Midbrain (tissue), 1 donor: ENCODE measurements around the gene AMOTL2.

Experiments used
- DNase-seq: peaks from one replicate; lab custom pipeline; 2025; lab: John Stamatoyannopoulos, UW

AMOTL2 gene

GRCh38 chr3:134333522-134334181 lies 40.6 kb downstream of the AMOTL2 start:
- DNase-seq, result no peak

GRCh38 chr3:134332344-134332743 lies 41.9 kb downstream of the AMOTL2 start:
- no peak for DNase-seq

- DNase-seq, result no peak
Measured at GRCh38 chr3:134331811-134332199, 42.4 kb downstream of the AMOTL2 start.

GRCh38 chr3:134330883-134331810 lies 43.1 kb downstream of the AMOTL2 start:
- DNase-seq, result no peak

GRCh38 chr3:134328846-134329245 lies 45.4 kb downstream of the AMOTL2 start:
- no peak for DNase-seq

GRCh38 chr3:134328147-134328591 lies 46.1 kb downstream of the AMOTL2 start:
- DNase-seq, result no peak

- no peak for DNase-seq
Measured at GRCh38 chr3:134327594-134327975, 46.7 kb downstream of the AMOTL2 start.

GRCh38 chr3:134326760-134327593 lies 47.3 kb downstream of the AMOTL2 start:
- DNase-seq, result no peak

GRCh38 chr3:134326126-134326525 lies 48.1 kb downstream of the AMOTL2 start:
- no peak for DNase-seq

GRCh38 chr3:134325706-134326105 lies 48.5 kb downstream of the AMOTL2 start:
- DNase-seq, result no peak

GRCh38 chr3:134325061-134325705 lies 49.1 kb downstream of the AMOTL2 start:
- no peak for DNase-seq

- no peak for DNase-seq
Measured at GRCh38 chr3:134323966-134324962, 50.0 kb downstream of the AMOTL2 start.

- DNase-seq, result no peak
Measured at GRCh38 chr3:134322286-134322685, 52.0 kb downstream of the AMOTL2 start.

- no peak for DNase-seq
Measured at GRCh38 chr3:134320749-134321148, 53.5 kb downstream of the AMOTL2 start.

- no peak for DNase-seq
Measured at GRCh38 chr3:134319931-134320330, 54.3 kb downstream of the AMOTL2 start.

- DNase-seq, result no peak
Measured at GRCh38 chr3:134318166-134318565, 56.1 kb downstream of the AMOTL2 start.

GRCh38 chr3:134317106-134317947 lies 56.9 kb downstream of the AMOTL2 start:
- DNase-seq, result no peak

GRCh38 chr3:134315286-134316106 lies 58.8 kb downstream of the AMOTL2 start:
- DNase-seq, result no peak
